ENCODE measurements around the gene NELL2.

DNA sequence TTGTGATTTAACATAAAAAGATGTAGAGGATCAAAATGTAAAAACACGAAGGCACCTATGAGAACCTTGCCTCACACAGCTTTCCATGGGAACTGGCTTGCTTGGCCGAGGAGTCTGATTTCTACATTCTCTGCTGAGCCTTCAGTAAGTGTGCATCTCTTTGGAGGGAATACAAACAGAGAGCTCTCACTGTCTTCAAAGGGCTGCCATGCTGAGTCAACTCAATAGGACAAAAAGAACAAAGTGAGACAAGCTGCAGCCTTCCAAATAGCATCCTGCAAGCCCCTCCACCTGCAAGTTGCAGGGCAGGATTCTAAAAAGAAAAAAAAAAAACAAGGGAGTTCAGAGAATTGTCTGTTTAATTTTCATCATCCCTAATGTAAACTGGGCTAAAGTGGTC lies 411.9 kb downstream of the NELL2 start:
- TF ChIP-seq, protein P1, sequence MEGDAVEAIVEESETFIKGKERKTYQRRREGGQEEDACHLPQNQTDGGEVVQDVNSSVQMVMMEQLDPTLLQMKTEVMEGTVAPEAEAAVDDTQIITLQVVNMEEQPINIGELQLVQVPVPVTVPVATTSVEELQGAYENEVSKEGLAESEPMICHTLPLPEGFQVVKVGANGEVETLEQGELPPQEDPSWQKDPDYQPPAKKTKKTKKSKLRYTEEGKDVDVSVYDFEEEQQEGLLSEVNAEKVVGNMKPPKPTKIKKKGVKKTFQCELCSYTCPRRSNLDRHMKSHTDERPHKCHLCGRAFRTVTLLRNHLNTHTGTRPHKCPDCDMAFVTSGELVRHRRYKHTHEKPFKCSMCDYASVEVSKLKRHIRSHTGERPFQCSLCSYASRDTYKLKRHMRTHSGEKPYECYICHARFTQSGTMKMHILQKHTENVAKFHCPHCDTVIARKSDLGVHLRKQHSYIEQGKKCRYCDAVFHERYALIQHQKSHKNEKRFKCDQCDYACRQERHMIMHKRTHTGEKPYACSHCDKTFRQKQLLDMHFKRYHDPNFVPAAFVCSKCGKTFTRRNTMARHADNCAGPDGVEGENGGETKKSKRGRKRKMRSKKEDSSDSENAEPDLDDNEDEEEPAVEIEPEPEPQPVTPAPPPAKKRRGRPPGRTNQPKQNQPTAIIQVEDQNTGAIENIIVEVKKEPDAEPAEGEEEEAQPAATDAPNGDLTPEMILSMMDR (IDR thresholded peaks at IDR 0.05; ENCODE audit: low read depth, low read length, poor library complexity, severe bottlenecking) = no peak
- TF ChIP-seq EZH2phosphoT487 (IDR thresholded peaks at IDR 0.05; ENCODE audit: borderline replicate concordance, low read length) = no peak

All from DOHH2 (cell line).